Mesodermal cell (in vitro differentiated cells): ENCODE data around the gene ARMC9.

Experiments
- H3K27ac ChIP-seq: 2 replicates; pipeline ENCODE4 v1.7.0; 2013; ENCODE audit warnings: mild to moderate bottlenecking, low read depth, low read length, moderate library complexity; ENCODE audit not compliant: severe bottlenecking
- H3K36me3 ChIP-seq: 2 replicates; pipeline ENCODE4 v1.7.1; 2013; ENCODE audit warnings: mild to moderate bottlenecking, low read length, moderate library complexity; ENCODE audit not compliant: control insufficient read depth, insufficient read depth
- H3K4me1 ChIP-seq: one replicate; pipeline ENCODE4 v1.7.1; 2013; ENCODE audit warnings: mild to moderate bottlenecking, low read length; ENCODE audit not compliant: insufficient read depth, control insufficient read depth, poor library complexity, severe bottlenecking
- H3K4me3 ChIP-seq: 2 replicates; pipeline ENCODE4 v1.7.0; 2013; ENCODE audit warnings: low read length, control low read depth, mild to moderate bottlenecking; ENCODE audit not compliant: insufficient read depth, poor library complexity, severe bottlenecking; ENCODE audit errors: extremely low read depth
- H3K9me3 ChIP-seq: 2 replicates; pipeline ENCODE4 v1.7.1; 2013; ENCODE audit warnings: mild to moderate bottlenecking, low read length, moderate library complexity; ENCODE audit not compliant: control insufficient read depth
- WGBS, 2 experiments: methylation state at CpG; one replicate each; pipeline ENCODE4 v1.1.5; 2013; ENCODE audit warnings: missing lambda C conversion rate in 2 of 2; ENCODE audit not compliant: insufficient coverage in 2 of 2; 5-methylcytosine and 5-hydroxymethylcytosine counted together

Gene ARMC9

GRCh38 chr2:231204581-231204980, 6.2 kb downstream of the ARMC9 start:
- Histone ChIP-seq H3K9me3 (no peaks in the 10 kb centered on the region), H3K4me3 (no peak overlapping the region), H3K36me3 (peaks cover 51% of the 10 kb centered on the region), H3K4me1 (peaks cover 12% of the 10 kb centered on the region), H3K27ac (no peak overlapping the region)
- WGBS, 2 experiments = 97 to 98% methylated on average over 5 of the region's 5 CpGs

GRCh38 chr2:231207734-231208133, 9.3 kb downstream of the ARMC9 start:
- Histone ChIP-seq H3K4me3 (no peak overlapping the region), H3K27ac (no peak overlapping the region), H3K9me3 (no peaks in the 10 kb centered on the region), H3K36me3 (peaks cover 57% of the 10 kb centered on the region), H3K4me1 (no peaks in the 10 kb centered on the region)
- 100% methylated on average over 2 of the region's 4 CpGs for WGBS, 2 experiments

DNA sequence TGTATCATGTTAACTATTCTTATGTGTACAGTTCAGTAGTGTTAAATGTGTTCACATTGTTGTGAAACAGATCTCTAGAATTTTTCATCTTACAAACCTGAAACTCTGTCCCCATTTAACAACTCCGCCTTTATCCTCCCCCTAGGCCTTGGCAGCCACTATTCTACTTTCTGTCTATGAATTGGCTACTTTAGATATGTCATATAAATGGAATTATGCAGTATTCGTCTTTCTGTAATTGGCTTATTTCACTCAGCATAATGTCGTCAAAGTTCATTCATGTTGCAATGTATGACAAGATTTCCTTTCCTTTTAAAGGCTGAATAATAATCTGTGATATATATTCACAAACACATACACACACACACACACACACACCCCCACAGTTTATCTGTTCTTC, 12.4 kb downstream of the ARMC9 start:
- Histone ChIP-seq H3K4me1 (no peaks in the 10 kb centered on the region), H3K36me3 (peaks cover 43% of the 10 kb centered on the region), H3K4me3 (no peak overlapping the region), H3K27ac (no peak overlapping the region), H3K9me3 (no peaks in the 10 kb centered on the region)
- WGBS, 2 experiments = no CpG with 5 or more reads among the region's 3 CpGs

GRCh38 chr2:231211486-231211885, 13.1 kb downstream of the ARMC9 start:
- peaks cover 43% of the 10 kb centered on the region for H3K36me3 ChIP-seq

GRCh38 chr2:231212329-231212845, 14.0 kb downstream of the ARMC9 start:
- 93 to 100% methylated on average over 5 to 6 of the region's 6 CpGs for WGBS, 2 experiments
- peaks cover 47% of the 10 kb centered on the region for H3K36me3 ChIP-seq

More at GRCh38 chr2:231211486-231211885, 13.1 kb downstream of the ARMC9 start:
- H3K4me3 ChIP-seq = no peak overlapping the region
- H3K4me1 ChIP-seq = no peaks in the 10 kb centered on the region
- H3K27ac ChIP-seq = no peak overlapping the region
- 86 to 100% methylated on average over 1 of the region's 2 CpGs for WGBS, 2 experiments
- no peaks in the 10 kb centered on the region for H3K9me3 ChIP-seq

GRCh38 chr2:231213931-231214642, 15.7 kb downstream of the ARMC9 start:
- Histone ChIP-seq H3K27ac (no peak overlapping the region), H3K4me3 (no peak overlapping the region), H3K4me1 (no peaks in the 10 kb centered on the region), H3K36me3 (peaks cover 52% of the 10 kb centered on the region), H3K9me3 (no peaks in the 10 kb centered on the region)
- WGBS, 2 experiments = 89 to 100% methylated on average over 4 of the region's 6 CpGs

More at GRCh38 chr2:231212329-231212845, 14.0 kb downstream of the ARMC9 start:
- Histone ChIP-seq H3K4me3 (no peak overlapping the region), H3K27ac (no peak overlapping the region), H3K9me3 (no peaks in the 10 kb centered on the region), H3K4me1 (no peaks in the 10 kb centered on the region)

- Histone ChIP-seq H3K4me3 (no peak overlapping the region), H3K36me3 (peaks cover 56% of the 10 kb centered on the region)
- 96 to 100% methylated on average over 1 to 2 of the region's 3 CpGs for WGBS, 2 experiments
Measured at GRCh38 chr2:231218366-231218765, 19.9 kb downstream of the ARMC9 start.

GRCh38 chr2:231219289-231219688, 20.9 kb downstream of the ARMC9 start:
- no peak overlapping the region for H3K27ac ChIP-seq
- no peaks in the 10 kb centered on the region for H3K4me1 ChIP-seq
- no peak overlapping the region for H3K4me3 ChIP-seq
- H3K36me3 ChIP-seq = peaks cover 64% of the 10 kb centered on the region
- WGBS, 2 experiments = 100% methylated on average over 1 of the region's 3 CpGs; no CpG with 5 or more reads in 1 of the 2 experiments
- no peaks in the 10 kb centered on the region for H3K9me3 ChIP-seq

More at GRCh38 chr2:231218366-231218765, 19.9 kb downstream of the ARMC9 start:
- no peaks in the 10 kb centered on the region for H3K4me1 ChIP-seq
- no peaks in the 10 kb centered on the region for H3K9me3 ChIP-seq
- no peak overlapping the region for H3K27ac ChIP-seq

DNA sequence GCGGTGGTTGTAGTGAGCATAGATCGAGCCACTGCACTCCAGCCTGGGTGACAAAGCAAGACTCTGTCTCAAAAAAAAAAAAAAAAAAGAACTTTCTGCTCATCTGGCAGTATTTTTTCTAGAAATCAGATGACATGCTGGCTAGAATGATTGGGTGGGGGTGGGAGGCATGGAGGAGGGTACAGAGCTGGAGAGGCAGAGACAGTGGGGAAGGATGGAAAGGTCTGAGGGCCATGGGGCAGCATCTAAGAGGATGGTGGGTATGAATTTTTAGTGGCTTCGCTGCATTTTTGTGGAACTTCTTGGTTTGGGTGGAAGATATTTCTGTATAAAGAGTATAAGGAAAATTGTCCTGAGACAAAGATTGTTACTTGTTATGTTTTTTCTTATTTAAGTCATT, 23.3 kb downstream of the ARMC9 start:
- Histone ChIP-seq H3K27ac (no peak overlapping the region), H3K4me3 (no peak overlapping the region), H3K4me1 (no peaks in the 10 kb centered on the region), H3K36me3 (peaks cover 61% of the 10 kb centered on the region), H3K9me3 (no peaks in the 10 kb centered on the region)
- WGBS, 2 experiments = 80 to 93% methylated on average over 1 to 3 of the region's 3 CpGs

- H3K27ac ChIP-seq = no peak overlapping the region
- H3K36me3 ChIP-seq = peaks cover 54% of the 10 kb centered on the region
- no peaks in the 10 kb centered on the region for H3K9me3 ChIP-seq
- H3K4me3 ChIP-seq = no peak overlapping the region
- H3K4me1 ChIP-seq = peaks cover under 1% of the 10 kb centered on the region
- 100% methylated on average over 2 of the region's 7 CpGs for WGBS, 2 experiments
Measured at GRCh38 chr2:231222318-231223000, 24.0 kb downstream of the ARMC9 start.

DNA sequence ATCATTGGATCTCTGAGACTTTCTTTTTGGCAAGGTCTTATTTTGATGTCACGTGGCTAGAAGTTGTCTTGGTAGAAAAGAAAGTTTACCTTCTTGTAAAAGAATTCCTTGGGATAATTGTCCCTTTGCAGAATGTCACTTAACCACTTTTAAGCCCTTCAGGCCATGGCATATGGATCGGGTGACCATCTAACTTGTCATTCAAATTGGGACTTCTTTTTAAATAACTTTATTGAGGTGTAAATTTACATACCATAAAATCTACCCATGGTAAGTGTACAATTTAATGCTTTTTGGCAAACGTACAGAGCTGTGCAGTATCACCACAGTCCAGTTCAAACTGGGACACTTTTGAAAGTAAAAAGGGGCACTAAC, 24.6 kb downstream of the ARMC9 start:
- Histone ChIP-seq H3K36me3 (peaks cover 49% of the 10 kb centered on the region), H3K4me1 (peaks cover 6% of the 10 kb centered on the region), H3K9me3 (no peaks in the 10 kb centered on the region), H3K4me3 (no peak overlapping the region), H3K27ac (no peak overlapping the region)
- 100% methylated on average over 1 of the region's 3 CpGs; no CpG with 5 or more reads in 1 of the 2 experiments for WGBS, 2 experiments
